Kidney epithelial cell (primary cell): ENCODE data around the gene ETNK2. TPM values are rescaled to one million over a fixed set of nuclear protein-coding genes. Genes with fewer than 3 reads are reported as not detected.

Experiments used
- DNase-seq: peaks from one replicate; pipeline ENCODE4 v3.0.0-alpha.2; 2010; ENCODE audit warnings: low read depth
- H3K27me3 ChIP-seq: 2 replicates; pipeline ENCODE4 v1.6.0; 2011; ENCODE audit warnings: low read length; ENCODE audit not compliant: control insufficient read depth, insufficient read depth
- H3K36me3 ChIP-seq: 2 replicates; pipeline ENCODE4 v1.5.1; 2011; ENCODE audit warnings: low read length; ENCODE audit not compliant: control insufficient read depth, insufficient read depth
- H3K4me3 ChIP-seq: 2 replicates; pipeline ENCODE4 v1.5.1; 2011; ENCODE audit warnings: low read depth, mild to moderate bottlenecking, control low read depth, low read length
- CTCF ChIP-seq: IDR thresholded peaks from 2 replicates; pipeline ENCODE4 v1.5.1; 2011; ENCODE audit warnings: mild to moderate bottlenecking, moderate library complexity, low read length, control low read depth, inconsistent platforms; ENCODE audit not compliant: insufficient read depth, poor library complexity, severe bottlenecking
- total RNA-seq: library from RNA; depleted of rRNA; stranded (reverse); fragments of >200 nt; gene quantifications from 2 replicates; pipeline ENCODE4 v1.2.3, GENCODE V29; 2015

The ETNK2 gene
- total RNA-seq, 1 donor from 2014 or later: 29.5 TPM

DNA sequence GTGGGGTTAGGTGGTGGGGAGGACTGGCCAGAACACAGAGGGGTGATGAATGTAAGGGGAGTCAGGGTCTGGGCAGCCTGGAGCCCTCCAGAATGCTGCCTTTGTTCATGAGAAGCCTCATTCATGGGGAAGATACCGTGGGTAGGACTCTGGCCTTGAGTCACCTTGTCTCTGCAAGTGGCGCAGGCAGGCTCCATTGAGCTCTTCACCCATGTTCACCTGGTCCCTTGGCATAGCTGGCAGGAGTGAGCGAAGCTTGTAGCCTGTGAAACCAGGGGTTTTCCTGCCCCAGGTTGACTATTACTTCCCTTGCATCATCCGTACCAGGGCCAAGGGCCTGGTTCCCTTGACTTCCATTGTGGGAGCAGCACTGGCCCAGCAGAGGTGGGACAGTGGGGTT lies 53.2 kb downstream of the ETNK2 start:
- H3K36me3 ChIP-seq: no peaks in the 10 kb centered on the region
- no peak overlapping the region for H3K4me3 ChIP-seq
- H3K27me3 ChIP-seq: no peaks in the 10 kb centered on the region
- TF ChIP-seq CTCF: no peak
- no peak for DNase-seq

DNA sequence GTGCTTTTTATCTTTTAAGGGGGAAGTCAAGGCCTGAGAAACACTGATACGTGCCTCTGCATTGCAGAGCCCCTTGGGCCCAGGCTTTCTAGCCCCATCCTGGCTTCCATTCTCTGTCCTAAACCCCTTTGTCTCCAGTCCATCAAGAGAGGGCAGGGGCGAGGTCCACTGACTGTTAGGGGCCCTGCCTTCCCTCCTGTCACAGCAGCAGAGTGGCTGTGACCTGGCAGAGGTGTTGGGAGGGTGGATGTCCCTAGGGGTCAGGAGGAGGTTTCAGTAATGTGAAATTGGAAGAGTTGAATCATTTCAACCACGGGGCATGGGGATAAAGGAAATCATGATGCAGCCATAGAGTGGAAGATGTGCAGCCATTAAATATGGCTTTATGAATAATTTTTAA lies 54.9 kb downstream of the ETNK2 start:
- TF ChIP-seq CTCF: no peak
- H3K27me3 ChIP-seq: no peaks in the 10 kb centered on the region
- no peak overlapping the region for H3K4me3 ChIP-seq
- DNase-seq: no peak
- no peaks in the 10 kb centered on the region for H3K36me3 ChIP-seq

- no peak for TF ChIP-seq CTCF
- Histone ChIP-seq H3K36me3 (no peaks in the 10 kb centered on the region), H3K4me3 (no peak overlapping the region), H3K27me3 (no peaks in the 10 kb centered on the region)
- DNase-seq: no peak
Observed at GRCh38 chr1:204094856-204095634, 56.8 kb downstream of the ETNK2 start.

DNA sequence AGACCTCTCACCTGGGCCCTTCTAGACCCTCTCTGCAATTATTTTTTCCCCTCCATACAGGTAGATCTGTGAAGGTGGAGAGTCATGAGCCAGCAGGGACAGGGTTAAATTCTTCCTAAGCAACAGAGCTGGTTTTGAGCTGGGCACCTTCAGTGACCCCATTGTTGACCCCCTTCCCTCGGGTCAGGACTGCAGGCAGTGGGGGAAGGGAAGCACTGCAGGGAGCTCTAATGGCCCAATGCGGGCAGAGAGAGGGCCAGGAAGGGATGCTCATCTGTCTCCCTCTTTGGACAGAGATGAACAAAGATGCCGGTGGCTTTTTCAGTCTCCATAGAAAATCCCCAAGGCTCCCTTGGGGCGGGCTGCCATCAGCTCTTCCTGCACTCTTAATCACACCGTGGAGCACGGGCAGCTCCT lies 57.5 kb downstream of the ETNK2 start:
- Histone ChIP-seq H3K27me3 (no peaks in the 10 kb centered on the region), H3K4me3 (no peak overlapping the region), H3K36me3 (no peaks in the 10 kb centered on the region)
- no peak for TF ChIP-seq CTCF
- no peak for DNase-seq

GRCh38 chr1:204093781-204094180 lies 58.1 kb downstream of the ETNK2 start:
- no peaks in the 10 kb centered on the region for H3K27me3 ChIP-seq
- no peak for TF ChIP-seq CTCF
- H3K4me3 ChIP-seq: no peak overlapping the region
- no peaks in the 10 kb centered on the region for H3K36me3 ChIP-seq
- no peak for DNase-seq

GRCh38 chr1:204093421-204093717 lies 58.5 kb downstream of the ETNK2 start:
- DNase-seq: no peak
- TF ChIP-seq CTCF: no peak
- H3K27me3 ChIP-seq: no peaks in the 10 kb centered on the region
- no peak overlapping the region for H3K4me3 ChIP-seq
- no peaks in the 10 kb centered on the region for H3K36me3 ChIP-seq
